HG02970 (cell line): ENCODE results near the gene HLCS.
"Not testable (repeated sequence)": the region's sequence is repeated elsewhere in the genome, so short reads cannot be mapped to it uniquely, and the experiment has no call there.

ENCODE experiments used
- ATAC-seq: cut with Tn5 transposase; IDR thresholded peaks from one replicate; pipeline ENCODE4 v1.9.1; 2021; ENCODE audit warnings: mild to moderate bottlenecking, moderate library complexity, moderate number of reproducible peaks; ENCODE audit not compliant: unreplicated experiment, low FRiP score

HLCS gene

GRCh38 chr21:36966066-36966820, at the start of gene HLCS:
TSS of gene HLCS (minus strand) at chr21:36966669. CDS start at chr21:36966638, 31 bp downstream.
- ATAC-seq, result peak; percentile 87

- ATAC-seq, result peak; percentile 92
Observed at GRCh38 chr21:37009740-37010341, 43.4 kb upstream of the HLCS start.

GRCh38 chr21:37008724-37009123, 42.3 kb upstream of the HLCS start:
- no peak for ATAC-seq

- ATAC-seq, result no peak
Observed at GRCh38 chr21:37006486-37007291, 40.2 kb upstream of the HLCS start, which contains the start of gene RIPPLY3. TSS of gene RIPPLY3 (plus strand) at chr21:37006702. CDS start at chr21:37006773, 71 bp downstream.

GRCh38 chr21:37005548-37006485, 39.3 kb upstream of the HLCS start:
- ATAC-seq, result no peak

- not testable (repeated sequence) for ATAC-seq
Observed at GRCh38 chr21:37003917-37004316, 37.4 kb upstream of the HLCS start.

GRCh38 chr21:37002851-37003250, 36.4 kb upstream of the HLCS start:
- not testable (repeated sequence) for ATAC-seq

GRCh38 chr21:37001441-37001840, 35.0 kb upstream of the HLCS start:
- no peak for ATAC-seq

- ATAC-seq, result no peak
Observed at GRCh38 chr21:37000381-37000780, 33.9 kb upstream of the HLCS start.

- no peak for ATAC-seq
Observed at GRCh38 chr21:36999131-36999898, 32.8 kb upstream of the HLCS start.

- not testable (repeated sequence) for ATAC-seq
Observed at GRCh38 chr21:36995285-36995684, 28.8 kb upstream of the HLCS start.

GRCh38 chr21:36994501-36995158, 28.2 kb upstream of the HLCS start:
- no peak for ATAC-seq

- no peak for ATAC-seq
Observed at GRCh38 chr21:36992671-36993070, 26.2 kb upstream of the HLCS start.

GRCh38 chr21:36990508-36991205, 24.2 kb upstream of the HLCS start:
- ATAC-seq, result no peak

- peak; percentile 96 for ATAC-seq
Observed at GRCh38 chr21:36989699-36990507, 23.4 kb upstream of the HLCS start.

- not testable (repeated sequence) for ATAC-seq
Observed at GRCh38 chr21:36989199-36989698, 22.8 kb upstream of the HLCS start.

- no peak for ATAC-seq
Observed at GRCh38 chr21:36988536-36988935, 22.1 kb upstream of the HLCS start.
